ENCODE data around the gene EFNA1. TPM values are rescaled to one million over a fixed set of nuclear protein-coding genes. Genes with fewer than 3 reads are reported as not detected.

Gene EFNA1
- total RNA-seq, 5 donors from 2014 or later (not counting 1 experiment from before 2014, with no cell fraction given), result 1.6 to 8.4 (median 5.1) TPM

GRCh38 chr1:155085504-155086127, 42.1 kb upstream of the EFNA1 start:
- POLR2A ChIA-PET, result interaction anchor here in 1 of 2 donors (0.8 kb wide), 1 partner anchor 23 kb away, joined by 3 read pairs; no protein-coding TSS in a partner anchor
- 0% methylated on average over 11 of the region's 32 CpGs for WGBS (ENCODE audit: insufficient coverage)

GRCh38 chr1:155086128-155086741, 41.4 kb upstream of the EFNA1 start:
- Histone ChIP-seq H3K4me3 (ENCODE audit: control insufficient read depth in 1 of 2, extremely low read depth in 1 of 2, low read length in 1 of 2) (peak overlapping the region in 1 of 2 donors; percentile 63), H3K27ac (ENCODE audit: low read length) (no peak overlapping the region), H3K9me3 (no peaks in the 10 kb centered on the region), H3K4me1 (ENCODE audit: control insufficient read depth in 1 of 2, extremely low read depth in 1 of 2, insufficient read depth in 2 of 2, low read length in 2 of 2) (peaks cover 32 to 54% of the 10 kb centered on the region in 2 experiments), H3K27me3 (replicated peaks in 1 of 2; ENCODE audit: control insufficient read depth in 2 of 2, extremely low read depth in 1 of 2, insufficient read depth in 2 of 2, low read length in 1 of 2) (peaks cover 2 to 43% of the 10 kb centered on the region in 2 experiments), H3K36me3 (ENCODE audit: control insufficient read depth in 2 of 2, extremely low read depth in 1 of 2, insufficient read depth in 1 of 2, low read length in 1 of 2) (no peaks in the 10 kb centered on the region)
- H3K4me3 Mint-ChIP-seq, result peak overlapping the region; percentile 45 to 97 (median 50)
- ChIA-PET CTCF (interaction anchor here (0.6 to 2.6 kb wide), 8 partner anchors 15 to 607 kb away, joined by 3 to 57 read pairs (median 9); partner anchors contain the start of genes KRTCAP2 (in 2 of the 2), ADAM15 (in 1 of the 2), CKS1B (in 1 of the 2) and EFNA4 (in 1 of the 2)), POLR2A (no interaction called here)
- no peaks in the 10 kb centered on the region for H3K36me3 Mint-ChIP-seq
- peak; percentile 55 to 90 (median 77) for DNase-seq
- H3K4me1 Mint-ChIP-seq, result peaks cover 33 to 43% (median 39%) of the 10 kb centered on the region in 3 donors
- H3K27me3 Mint-ChIP-seq, result peaks cover 20 to 29% of the 10 kb centered on the region in 2 donors
- WGBS (ENCODE audit: insufficient coverage), result 3% methylated on average over 15 of the region's 24 CpGs
- no peaks in the 10 kb centered on the region for H3K9me3 Mint-ChIP-seq
- H3K27ac Mint-ChIP-seq, result peak overlapping the region; percentile 44 to 46
- peak; percentile 7 to 15 (median 12) for ATAC-seq (replicated peaks in 1 of 4)

More at GRCh38 chr1:155085504-155086127, 42.1 kb upstream of the EFNA1 start:
- DNase-seq (peak in 34 of 35 experiments; percentile 30 to 81 (median 60)), ATAC-seq (replicated peaks in 1 of 4) (peak; percentile 22 to 37 (median 29))
- peaks cover 36 to 56% of the 10 kb centered on the region in 2 experiments for H3K4me1 ChIP-seq (ENCODE audit: control insufficient read depth in 1 of 2, extremely low read depth in 1 of 2, insufficient read depth in 2 of 2, low read length in 2 of 2)
- H3K9me3 Mint-ChIP-seq, result no peaks in the 10 kb centered on the region
- peaks cover 35 to 45% (median 42%) of the 10 kb centered on the region in 3 donors for H3K4me1 Mint-ChIP-seq
- H3K36me3 Mint-ChIP-seq, result no peaks in the 10 kb centered on the region
- peak overlapping the region; percentile 63 to 84 for H3K4me3 ChIP-seq (ENCODE audit: control insufficient read depth in 1 of 2, extremely low read depth in 1 of 2, low read length in 1 of 2)
- peaks cover 20 to 31% of the 10 kb centered on the region in 2 donors for H3K27me3 Mint-ChIP-seq
- CTCF ChIA-PET, result interaction anchor here (0.6 to 2.6 kb wide), 32 partner anchors 9 to 678 kb away, joined by 3 to 57 read pairs (median 4); partner anchors contain the start of genes EFNA4 (in 2 of the 2), KRTCAP2 (in 2 of the 2), ADAM15 (in 1 of the 2) and CKS1B (in 1 of the 2)
- peak overlapping the region; percentile 81 to 97 for H3K27ac Mint-ChIP-seq
- H3K27me3 ChIP-seq (replicated peaks in 1 of 2; ENCODE audit: control insufficient read depth in 2 of 2, extremely low read depth in 1 of 2, insufficient read depth in 2 of 2, low read length in 1 of 2), result peaks cover 2 to 43% of the 10 kb centered on the region in 2 experiments
- H3K36me3 ChIP-seq (ENCODE audit: control insufficient read depth in 2 of 2, extremely low read depth in 1 of 2, insufficient read depth in 1 of 2, low read length in 1 of 2), result no peaks in the 10 kb centered on the region
- H3K4me3 Mint-ChIP-seq, result peak overlapping the region; percentile 87 to 97 (median 94)
- no peaks in the 10 kb centered on the region for H3K9me3 ChIP-seq
- peak overlapping the region; percentile 80 for H3K27ac ChIP-seq (ENCODE audit: low read length)

GRCh38 chr1:155086856-155087535, 40.7 kb upstream of the EFNA1 start:
- ChIA-PET POLR2A (no interaction called here), CTCF (interaction anchor here in 1 of 2 donors (2.6 kb wide), 1 partner anchor 22 kb away, joined by 57 read pairs; the partner anchor contains the start of gene EFNA4)
- no peak overlapping the region for H3K4me3 ChIP-seq (ENCODE audit: control insufficient read depth in 1 of 2, extremely low read depth in 1 of 2, low read length in 1 of 2)
- no peak overlapping the region for H3K27ac Mint-ChIP-seq
- H3K4me1 ChIP-seq (ENCODE audit: control insufficient read depth in 1 of 2, extremely low read depth in 1 of 2, insufficient read depth in 2 of 2, low read length in 2 of 2), result peaks cover 26 to 53% of the 10 kb centered on the region in 2 experiments
- peaks cover 2 to 43% of the 10 kb centered on the region in 2 experiments for H3K27me3 ChIP-seq (replicated peaks in 1 of 2; ENCODE audit: control insufficient read depth in 2 of 2, extremely low read depth in 1 of 2, insufficient read depth in 2 of 2, low read length in 1 of 2)
- H3K4me3 Mint-ChIP-seq, result no peak overlapping the region
- H3K27me3 Mint-ChIP-seq, result peaks cover 14 to 23% of the 10 kb centered on the region in 2 donors
- H3K36me3 Mint-ChIP-seq, result no peaks in the 10 kb centered on the region
- DNase-seq, result peak in 1 of 35 experiments; percentile 5
- WGBS (ENCODE audit: insufficient coverage), result 80% methylated on average over 1 of the region's 8 CpGs
- no peaks in the 10 kb centered on the region for H3K36me3 ChIP-seq (ENCODE audit: control insufficient read depth in 2 of 2, extremely low read depth in 1 of 2, insufficient read depth in 1 of 2, low read length in 1 of 2)
- H3K9me3 Mint-ChIP-seq, result no peaks in the 10 kb centered on the region
- ATAC-seq (replicated peaks in 1 of 4), result no peak
- H3K9me3 ChIP-seq, result no peaks in the 10 kb centered on the region
- H3K27ac ChIP-seq (ENCODE audit: low read length), result no peak overlapping the region
- peaks cover 32 to 40% (median 32%) of the 10 kb centered on the region in 3 donors for H3K4me1 Mint-ChIP-seq

- 27% methylated on average over 16 of the region's 29 CpGs for WGBS (ENCODE audit: insufficient coverage)
- no peaks in the 10 kb centered on the region for H3K36me3 ChIP-seq (ENCODE audit: control insufficient read depth in 2 of 2, extremely low read depth in 1 of 2, insufficient read depth in 1 of 2, low read length in 1 of 2)
- peaks cover 1 to 9% (median 5%) of the 10 kb centered on the region in 3 donors for H3K4me1 Mint-ChIP-seq
- no peak overlapping the region for H3K27ac ChIP-seq (ENCODE audit: low read length)
- ChIA-PET POLR2A (interaction anchor here in 1 of 2 donors (0.6 kb wide), 1 partner anchor 274 kb away, joined by 3 read pairs; no protein-coding TSS in a partner anchor), CTCF (interaction anchor here (0.5 to 2.0 kb wide), 16 partner anchors 39 to 1402 kb away, joined by 3 to 29 read pairs (median 5); partner anchors contain the start of genes KRTCAP2 (in 2 of the 2) and TRIM46 (in 1 of the 2))
- peak; percentile 33 to 88 (median 71) for DNase-seq
- no peak overlapping the region for H3K4me3 Mint-ChIP-seq
- H3K27me3 Mint-ChIP-seq, result peaks cover 4 to 7% of the 10 kb centered on the region in 2 donors
- H3K27ac Mint-ChIP-seq, result no peak overlapping the region
- no peaks in the 10 kb centered on the region for H3K36me3 Mint-ChIP-seq
- peak; percentile 74 to 83 (median 78) for ATAC-seq (replicated peaks in 1 of 4)
- H3K4me3 ChIP-seq (ENCODE audit: control insufficient read depth in 1 of 2, extremely low read depth in 1 of 2, low read length in 1 of 2), result no peak overlapping the region
- no peaks in the 10 kb centered on the region for H3K9me3 ChIP-seq
- peaks cover 0 to 15% of the 10 kb centered on the region in 2 experiments for H3K4me1 ChIP-seq (ENCODE audit: control insufficient read depth in 1 of 2, extremely low read depth in 1 of 2, insufficient read depth in 2 of 2, low read length in 2 of 2)
- no peaks in the 10 kb centered on the region for H3K9me3 Mint-ChIP-seq
- H3K27me3 ChIP-seq (replicated peaks in 1 of 2; ENCODE audit: control insufficient read depth in 2 of 2, extremely low read depth in 1 of 2, insufficient read depth in 2 of 2, low read length in 1 of 2), result peaks cover 0 to 34% of the 10 kb centered on the region in 2 experiments
These were observed 36.3 kb upstream of the EFNA1 start for GRCh38 chr1:155091071-155092051.

- no peaks in the 10 kb centered on the region for H3K9me3 Mint-ChIP-seq
- H3K36me3 ChIP-seq (ENCODE audit: control insufficient read depth in 2 of 2, extremely low read depth in 1 of 2, insufficient read depth in 1 of 2, low read length in 1 of 2), result no peaks in the 10 kb centered on the region
- no peaks in the 10 kb centered on the region for H3K9me3 ChIP-seq
- CTCF ChIA-PET, result interaction anchor here (0.6 to 2.0 kb wide), 9 partner anchors 39 to 81 kb away, joined by 3 to 29 read pairs (median 7); partner anchors contain the start of genes KRTCAP2 (in 2 of the 2) and TRIM46 (in 1 of the 2)
- peaks cover 4 to 7% of the 10 kb centered on the region in 2 donors for H3K27me3 Mint-ChIP-seq
- ATAC-seq (replicated peaks in 1 of 4) (no peak), DNase-seq (peak in 1 of 35 experiments; percentile 5)
- H3K4me3 ChIP-seq (ENCODE audit: control insufficient read depth in 1 of 2, extremely low read depth in 1 of 2, low read length in 1 of 2), result no peak overlapping the region
- no peak overlapping the region for H3K27ac Mint-ChIP-seq
- H3K27ac ChIP-seq (ENCODE audit: low read length), result no peak overlapping the region
- peaks cover 0 to 8% (median 5%) of the 10 kb centered on the region in 3 donors for H3K4me1 Mint-ChIP-seq
- H3K4me3 Mint-ChIP-seq, result no peak overlapping the region
- no peaks in the 10 kb centered on the region for H3K36me3 Mint-ChIP-seq
- H3K4me1 ChIP-seq (ENCODE audit: control insufficient read depth in 1 of 2, extremely low read depth in 1 of 2, insufficient read depth in 2 of 2, low read length in 2 of 2), result peaks cover 0 to 10% of the 10 kb centered on the region in 2 experiments
- POLR2A ChIA-PET, result interaction anchor here in 1 of 2 donors (0.6 kb wide), 1 partner anchor 275 kb away, joined by 3 read pairs; no protein-coding TSS in a partner anchor
- peaks cover 0 to 35% of the 10 kb centered on the region in 2 experiments for H3K27me3 ChIP-seq (replicated peaks in 1 of 2; ENCODE audit: control insufficient read depth in 2 of 2, extremely low read depth in 1 of 2, insufficient read depth in 2 of 2, low read length in 1 of 2)
- WGBS (ENCODE audit: insufficient coverage), result 86% methylated on average over 4 of the region's 6 CpGs
These were observed 35.5 kb upstream of the EFNA1 start for GRCh38 chr1:155092131-155092530.

Measured in T-cell (primary cell).